SU-DHL-6 (cell line): ENCODE measurements around the gene EPAS1.

Source experiments
- H2AFZ ChIP-seq: fragments of 200-600 bp; sonication (generic); 2 replicates; pipeline ENCODE4 v1.6.1; 2014; ENCODE audit warnings: low read depth, mild to moderate bottlenecking, moderate library complexity, mixed read lengths, antibody characterized with exemption, low read length; ENCODE audit not compliant: severe bottlenecking
- H3F3A ChIP-seq: fragments of 200-600 bp; shearing (Covaris generic); 2 replicates; pipeline ENCODE4 v1.6.0; 2016; ENCODE audit warnings: antibody characterized with exemption, mild to moderate bottlenecking; ENCODE audit not compliant: insufficient read depth
- H3K27ac ChIP-seq: fragments of 200-600 bp; sonication (generic); 2 replicates; pipeline ENCODE4 v1.5.1; 2016; ENCODE audit warnings: low read depth, mild to moderate bottlenecking, low read length, moderate library complexity, mixed read lengths
- H3K27me3 ChIP-seq: fragments of 200-600 bp; sonication (generic), shearing (Covaris generic); 2 replicates; pipeline ENCODE4 v1.6.0; 2014; ENCODE audit warnings: mild to moderate bottlenecking, low read length
- H3K36me3 ChIP-seq: fragments of 200-600 bp; sonication (generic); 2 replicates; pipeline ENCODE4 v1.6.1; 2014; ENCODE audit warnings: mild to moderate bottlenecking, low read length, mixed read lengths
- H3K4me2 ChIP-seq: fragments of 300-600, 200-600 bp; shearing (Covaris generic), sonication (generic); 2 replicates; pipeline ENCODE4 v1.6.0; 2014; ENCODE audit warnings: low read length, low read depth, mild to moderate bottlenecking; ENCODE audit not compliant: poor library complexity, severe bottlenecking
- H3K4me3 ChIP-seq: fragments of 200-600 bp; sonication (generic); 2 replicates; pipeline ENCODE4 v1.5.1; 2014; ENCODE audit warnings: antibody characterized with exemption, low read length, mild to moderate bottlenecking, mixed read lengths; ENCODE audit not compliant: insufficient read depth, poor library complexity, severe bottlenecking
- H3K79me2 ChIP-seq: fragments of 200-600 bp; sonication (generic); 2 replicates; pipeline ENCODE4 v1.6.1; 2014; ENCODE audit warnings: mild to moderate bottlenecking, low read length, moderate library complexity; ENCODE audit not compliant: insufficient read depth
- H3K9ac ChIP-seq: fragments of 200-600 bp; sonication (generic); 2 replicates; pipeline ENCODE4 v1.7.0; 2014; ENCODE audit warnings: mild to moderate bottlenecking, low read length
- H3K9me2 ChIP-seq: fragments of 200-600 bp; sonication (generic); replicated peaks from 2 replicates; pipeline ENCODE4 v1.6.1; 2014; ENCODE audit warnings: low read length; ENCODE audit not compliant: insufficient read depth
- H3K9me3 ChIP-seq: fragments of 200-600 bp; sonication (generic); 2 replicates; pipeline ENCODE4 v1.6.1; 2014; ENCODE audit warnings: low read length, mixed read lengths; ENCODE audit not compliant: insufficient read depth
- H4K20me1 ChIP-seq: fragments of 200-600 bp; sonication (generic); 2 replicates; pipeline ENCODE4 v1.6.1; 2014; ENCODE audit warnings: low read depth, mild to moderate bottlenecking, antibody characterized with exemption, low read length, moderate library complexity, mixed read lengths
- CTCF ChIP-seq: fragments of 200-600 bp; sonication (generic); IDR thresholded peaks from one replicate; pipeline ENCODE4 v1.5.1; 2017; ENCODE audit warnings: antibody characterized with exemption, mild to moderate bottlenecking, low read length, moderate library complexity; ENCODE audit not compliant: insufficient read depth, poor library complexity, severe bottlenecking
- EZH2phosphoT487 ChIP-seq: fragments of 200-600 bp; sonication (generic), shearing (Covaris generic); conservative IDR thresholded peaks from 2 replicates; pipeline ENCODE4 v1.6.1; 2018; ENCODE audit warnings: mild to moderate bottlenecking, antibody characterized with exemption, low read length, moderate library complexity, mixed read lengths

The EPAS1 gene

GRCh38 chr2:46379213-46380037 lies 82.2 kb downstream of the EPAS1 start:
- no peak overlapping the region for H3K4me2 ChIP-seq
- no peaks in the 10 kb centered on the region for H3K9me3 ChIP-seq
- H3K79me2 ChIP-seq, result no peaks in the 10 kb centered on the region
- TF ChIP-seq EZH2phosphoT487 (no peak), CTCF (no peak)
- H3K9ac ChIP-seq, result no peak overlapping the region
- H3K27ac ChIP-seq, result no peak overlapping the region
- no peak overlapping the region for H3K4me3 ChIP-seq
- H2AFZ ChIP-seq, result no peak overlapping the region
- H3K27me3 ChIP-seq, result no peaks in the 10 kb centered on the region
- no peaks in the 10 kb centered on the region for H3K9me2 ChIP-seq
- no peaks in the 10 kb centered on the region for H3F3A ChIP-seq
- H4K20me1 ChIP-seq, result no peaks in the 10 kb centered on the region
- no peaks in the 10 kb centered on the region for H3K36me3 ChIP-seq

- no peaks in the 10 kb centered on the region for H3K79me2 ChIP-seq
- H3K9me2 ChIP-seq, result no peaks in the 10 kb centered on the region
- no peaks in the 10 kb centered on the region for H3K27me3 ChIP-seq
- no peaks in the 10 kb centered on the region for H3K9me3 ChIP-seq
- no peak overlapping the region for H3K9ac ChIP-seq
- H3K36me3 ChIP-seq, result no peaks in the 10 kb centered on the region
- H3F3A ChIP-seq, result no peaks in the 10 kb centered on the region
- H3K27ac ChIP-seq, result no peak overlapping the region
- no peak overlapping the region for H3K4me3 ChIP-seq
- no peak overlapping the region for H2AFZ ChIP-seq
- H3K4me2 ChIP-seq, result no peak overlapping the region
- TF ChIP-seq CTCF (no peak), EZH2phosphoT487 (no peak)
- no peaks in the 10 kb centered on the region for H4K20me1 ChIP-seq
Measured at GRCh38 chr2:46380038-46380940, 83.1 kb downstream of the EPAS1 start.

- Histone ChIP-seq H2AFZ (no peak overlapping the region), H3K9ac (no peak overlapping the region), H3K79me2 (no peaks in the 10 kb centered on the region), H3K36me3 (no peaks in the 10 kb centered on the region), H3F3A (no peaks in the 10 kb centered on the region), H4K20me1 (no peaks in the 10 kb centered on the region), H3K4me3 (no peak overlapping the region), H3K9me3 (no peaks in the 10 kb centered on the region), H3K27ac (no peak overlapping the region), H3K9me2 (no peaks in the 10 kb centered on the region), H3K27me3 (no peaks in the 10 kb centered on the region), H3K4me2 (no peak overlapping the region)
- TF ChIP-seq CTCF (no peak), EZH2phosphoT487 (no peak)
Measured at GRCh38 chr2:46381263-46381849, 84.1 kb downstream of the EPAS1 start.
